HepG2 (cell line): ENCODE data around the gene NEURL3. TPM values are rescaled to one million over a fixed set of nuclear protein-coding genes. Genes with fewer than 3 reads are reported as not detected.

Experiments used
- BHLHE40 ChIP-seq: IDR thresholded peaks from 2 replicates; pipeline ENCODE4 v1.6.1; 2011; ENCODE audit warnings: low read length, improper control_type of control experiment
- CERS6 ChIP-seq: sonication (generic); formaldehyde crosslinking; IDR thresholded peaks from 2 replicates; pipeline ENCODE4 v1.5.0; 2020; ENCODE audit warnings: missing genetic modification reagents
- GZF1 ChIP-seq: sonication (generic); formaldehyde crosslinking; IDR thresholded peaks from 2 replicates; pipeline ENCODE4 v1.5.1; 2020; ENCODE audit warnings: mild to moderate bottlenecking, missing genetic modification reagents
- KLF12 ChIP-seq: sonication (generic); formaldehyde crosslinking; IDR thresholded peaks from 2 replicates; pipeline ENCODE4 v1.4.0; 2020; ENCODE audit warnings: missing genetic modification reagents, borderline replicate concordance
- KLF9 ChIP-seq: IDR thresholded peaks from 2 replicates; pipeline ENCODE4 v1.6.1; 2016; ENCODE audit warnings: low read depth
- MED1 ChIP-seq: sonication (generic); formaldehyde crosslinking; IDR thresholded peaks from 2 replicates; pipeline ENCODE4 v1.4.0; 2020; ENCODE audit warnings: missing genetic modification reagents
- NFIC ChIP-seq: IDR thresholded peaks from 2 replicates; pipeline ENCODE4 v1.6.1; 2012; ENCODE audit warnings: mild to moderate bottlenecking, low read length, inconsistent platforms
- NFYC ChIP-seq: IDR thresholded peaks from 2 replicates; pipeline ENCODE4 v1.6.1; 2016; ENCODE audit warnings: missing genetic modification reagents, missing compliant biosample characterization
- NR2C2 ChIP-seq: sonication (generic); formaldehyde crosslinking; IDR thresholded peaks from 2 replicates; pipeline ENCODE4 v1.4.0; 2020; ENCODE audit warnings: missing genetic modification reagents, mild to moderate bottlenecking, moderate library complexity, borderline replicate concordance
- RFX1 ChIP-seq: fragments of 450-650 bp; IDR thresholded peaks from 2 replicates; pipeline ENCODE4 v1.6.1; 2017
- RORA ChIP-seq: sonication (generic); formaldehyde crosslinking; IDR thresholded peaks from 2 replicates; pipeline ENCODE4 v1.5.0; 2020; ENCODE audit warnings: mild to moderate bottlenecking, missing genetic modification reagents, moderate library complexity
- U2AF2 ChIP-seq: fragments of 200-400 bp; formaldehyde crosslinking; IDR thresholded peaks from 2 replicates; pipeline ENCODE4 v1.6.1; 2017; ENCODE audit warnings: low read depth, mild to moderate bottlenecking, low read length
- ZFAT ChIP-seq: sonication (generic); formaldehyde crosslinking; conservative IDR thresholded peaks from 2 replicates; pipeline ENCODE4 v1.8.1; 2023; ENCODE audit warnings: missing genetic modification reagents, inconsistent platforms
- ZGPAT ChIP-seq: IDR thresholded peaks from 2 replicates; pipeline ENCODE4 v1.6.1; 2016; ENCODE audit warnings: mild to moderate bottlenecking
- ZHX1 ChIP-seq: sonication (generic); formaldehyde crosslinking; IDR thresholded peaks from 2 replicates; pipeline ENCODE4 v1.8.1; 2022; ENCODE audit warnings: low read depth, mild to moderate bottlenecking, missing genetic modification reagents
- ZIK1 ChIP-seq: sonication (generic); formaldehyde crosslinking; IDR thresholded peaks from 2 replicates; pipeline ENCODE4 v1.5.0; 2020; ENCODE audit warnings: mild to moderate bottlenecking, low read depth, missing genetic modification reagents, borderline replicate concordance
- ZNF10 ChIP-seq: sonication (generic); formaldehyde crosslinking; IDR thresholded peaks from 2 replicates; pipeline ENCODE4 v1.4.0; 2020; ENCODE audit warnings: mild to moderate bottlenecking, low read depth, missing genetic modification reagents, borderline replicate concordance
- ZNF224 ChIP-seq: sonication (generic); formaldehyde crosslinking; IDR thresholded peaks from 2 replicates; pipeline ENCODE4 v1.5.0; 2020; ENCODE audit warnings: mild to moderate bottlenecking, missing genetic modification reagents
- ZNF292 ChIP-seq: sonication (generic); formaldehyde crosslinking; IDR thresholded peaks from 2 replicates; pipeline ENCODE4 v1.8.1; 2022; ENCODE audit warnings: mild to moderate bottlenecking, low read depth, missing genetic modification reagents, borderline replicate concordance
- ZNF382 ChIP-seq: sonication (generic); formaldehyde crosslinking; IDR thresholded peaks from 2 replicates; pipeline ENCODE4 v1.5.0; 2020; ENCODE audit warnings: missing genetic modification reagents, mild to moderate bottlenecking, borderline replicate concordance
- ZNF441 ChIP-seq: sonication (generic); formaldehyde crosslinking; IDR thresholded peaks from 2 replicates; pipeline ENCODE4 v1.7.0; 2021; ENCODE audit warnings: missing genetic modification reagents, borderline replicate concordance
- ZNF550 ChIP-seq: sonication (generic); formaldehyde crosslinking; IDR thresholded peaks from 2 replicates; pipeline ENCODE4 v1.4.0; 2020; ENCODE audit warnings: mild to moderate bottlenecking, missing genetic modification reagents, borderline replicate concordance
- ZNF816 ChIP-seq: sonication (generic); formaldehyde crosslinking; IDR thresholded peaks from 2 replicates; pipeline ENCODE4 v1.8.0; 2022; ENCODE audit warnings: missing genetic modification reagents, mild to moderate bottlenecking, borderline replicate concordance
- polyA plus RNA-seq, 8 experiments: library from polyadenylated mRNA; depleted of rRNA in 3 of 8; stranded (reverse) in 7 of 8; unstranded in 1 of 8; fragments of >200 nt; fragmentation: Illumina TruSeq in 4 of 8; extraction: Trizol in 4 of 8; gene quantifications; 2 replicates each; pipeline versions ENCODE4 v1.2.1 to v1.2.3, GENCODE V29; 2011 to 2016; ENCODE audit warnings: low read depth in 4 of 8, missing spikeins in 1 of 8, mixed read lengths in 1 of 8; ENCODE audit not compliant: insufficient read depth in 1 of 8
- total RNA-seq, 5 experiments: library from RNA; depleted of rRNA; stranded (reverse); fragments of >200 nt; fragmentation: Illumina TruSeq; extraction: Trizol; gene quantifications; 2 replicates each; pipeline ENCODE4 v1.2.3, GENCODE V29; 2016; ENCODE audit warnings: low read depth in 1 of 5

The NEURL3 gene
- total and polyA plus RNA-seq, 2 of the 13 experiments (the other 11 are each of a cell fraction or from before 2014, with no cell fraction given) = 0.16 to 1.2 TPM

GRCh38 chr2:96507957-96508520 is 2.9 kb upstream of the NEURL3 start (continued):
- TF ChIP-seq NFYC (CRISPR knock-in tag) = no peak
- TF ChIP-seq RFX1 = no peak
- TF ChIP-seq NFIC = no peak
- TF ChIP-seq ZGPAT = peak; percentile 41; the same call in 1 of the 2 replicates
- TF ChIP-seq ZNF10 (CRISPR knock-in tag) = no peak
- TF ChIP-seq KLF9 (CRISPR knock-in tag) = no peak
- TF ChIP-seq U2AF2 = no peak
- no peak for TF ChIP-seq ZNF224 (CRISPR knock-in tag)
- TF ChIP-seq ZNF382 = no peak
- no peak for TF ChIP-seq KLF12 (CRISPR knock-in tag)
- TF ChIP-seq ZNF550 (CRISPR knock-in tag) = peak; percentile 67; the same call in 1 of the 2 replicates
- TF ChIP-seq ZIK1 (CRISPR knock-in tag) = peak; percentile 87; the same call in 1 of the 2 replicates
- 0 out of 2 replicates have a peak, but pooled peaks have one; percentile 31 for TF ChIP-seq NR2C2 (CRISPR knock-in tag)
- TF ChIP-seq ZHX1 = 0 out of 2 replicates have a peak, but pooled peaks have one; percentile 47
- no peak for TF ChIP-seq MED1 (CRISPR knock-in tag)
- TF ChIP-seq ZNF441 (CRISPR knock-in tag) = no peak
- TF ChIP-seq CERS6 (CRISPR knock-in tag) = no peak
- no peak for TF ChIP-seq RORA (CRISPR knock-in tag)
- TF ChIP-seq ZNF816 (CRISPR knock-in tag) = no peak
- TF ChIP-seq BHLHE40 = no peak
- peak; percentile 46; the same call in 1 of the 2 replicates for TF ChIP-seq ZNF292 (CRISPR knock-in tag)
- TF ChIP-seq GZF1 (CRISPR knock-in tag) = 0 out of 2 replicates have a peak, but pooled peaks have one; percentile 32
- TF ChIP-seq ZFAT = no peak
